SK-N-SH (cell line): Measurements from ENCODE around the gene ZNF74. TPM values are rescaled to one million over a fixed set of nuclear protein-coding genes. Genes with fewer than 3 reads are reported as not detected.

Experiments used
- CTCF ChIA-PET: fragments of 300-600, 350-600 bp; formaldehyde crosslinking; extraction: SDS; loops from one replicate; lab custom pipeline; 2021; lab: Yijun Ruan, JAX
- POLR2A ChIA-PET: fragments of 350-600 bp; sonication (Branson Sonifier 250); formaldehyde crosslinking; extraction: SDS; loops from one replicate; lab custom pipeline; 2020; ENCODE audit warnings: antibody characterized with exemption, inconsistent platforms; lab: Yijun Ruan, JAX
- DNase-seq: peaks from one replicate; pipeline ENCODE4 v3.0.0; 2012
- H2AFZ ChIP-seq: fragments of 200-600 bp; sonication (generic); 2 replicates; pipeline ENCODE4 v1.8.1; 2016; ENCODE audit warnings: antibody characterized with exemption, mild to moderate bottlenecking, low read depth
- H3F3A ChIP-seq: fragments of 200-600 bp; sonication (generic); replicated peaks from 2 replicates; pipeline ENCODE3; 2016; ENCODE audit warnings: antibody characterized with exemption, mild to moderate bottlenecking; ENCODE audit not compliant: insufficient read depth
- H3K27ac ChIP-seq, 2 experiments: fragments of 200-500 bp in 1 of 2; fragments of 200-600 bp in 1 of 2; sonication (Bioruptor generic) in 1 of 2; sonication (generic), shearing (Covaris generic) in 1 of 2; 2 replicates each; pipeline versions ENCODE4 v1.5.1 to v1.6.1; 2014 to 2016; ENCODE audit warnings: low read depth in 2 of 2, inconsistent platforms in 1 of 2, low read length in 1 of 2, mild to moderate bottlenecking in 1 of 2, mixed read lengths in 1 of 2
- H3K27me3 ChIP-seq: fragments of 200-600 bp; sonication (generic), shearing (Covaris generic); 2 replicates; pipeline ENCODE4 v1.6.1; 2016; ENCODE audit warnings: mixed run types; ENCODE audit not compliant: insufficient read depth
- H3K36me3 ChIP-seq, 2 experiments: fragments of 200-500 bp in 1 of 2; fragments of 200-600 bp in 1 of 2; sonication (Bioruptor generic) in 1 of 2; sonication (generic) in 1 of 2; replicated peaks in 1 of 2; 2 replicates each; pipeline versions ENCODE3 to v1.5.1; 2014 to 2016; ENCODE audit warnings: low read length in 1 of 2, mild to moderate bottlenecking in 1 of 2; ENCODE audit not compliant: insufficient read depth in 2 of 2, control insufficient read depth in 1 of 2
- H3K4me1 ChIP-seq, 2 experiments: fragments of 200-500 bp in 1 of 2; fragments of 200-600 bp in 1 of 2; sonication (Bioruptor generic) in 1 of 2; sonication (generic), shearing (Covaris generic) in 1 of 2; 2 replicates each; pipeline versions ENCODE4 v1.5.1 to v1.6.1; 2014 to 2016; ENCODE audit warnings: low read depth in 1 of 2, low read length in 1 of 2, mixed run types in 1 of 2; ENCODE audit not compliant: insufficient read depth in 2 of 2, control insufficient read depth in 1 of 2
- H3K4me2 ChIP-seq: fragments of 200-600 bp; sonication (generic), shearing (Covaris generic); 2 replicates; pipeline ENCODE4 v1.6.1; 2017; ENCODE audit warnings: mixed run types
- H3K4me3 ChIP-seq, 2 experiments: fragments of 200-500 bp in 1 of 2; fragments of 200-600 bp in 1 of 2; sonication (Bioruptor generic) in 1 of 2; sonication (generic), shearing (Covaris generic) in 1 of 2; 2 replicates each; pipeline versions ENCODE4 v1.5.1 to v1.8.1; 2014 to 2016; ENCODE audit warnings: low read depth in 2 of 2, inconsistent platforms in 1 of 2, low read length in 1 of 2, mild to moderate bottlenecking in 1 of 2, mixed read lengths in 1 of 2, moderate library complexity in 1 of 2
- H3K79me2 ChIP-seq: fragments of 200-600 bp; sonication (generic); 2 replicates; pipeline ENCODE4 v1.8.1; 2017; ENCODE audit warnings: mild to moderate bottlenecking; ENCODE audit not compliant: insufficient read depth
- H3K9ac ChIP-seq: fragments of 200-600 bp; sonication (generic); 2 replicates; pipeline ENCODE4 v1.6.1; 2017; ENCODE audit warnings: mixed run types
- H3K9me2 ChIP-seq: fragments of 200-600 bp; sonication (generic); 2 replicates; pipeline ENCODE4 v1.6.1; 2017; ENCODE audit warnings: mixed run types
- H3K9me3 ChIP-seq: fragments of 200-600 bp; sonication (generic); 2 replicates; pipeline ENCODE4 v1.6.1; 2017; ENCODE audit warnings: mixed run types, mild to moderate bottlenecking, moderate library complexity
- H4K20me1 ChIP-seq: fragments of 200-600 bp; sonication (generic); 2 replicates; pipeline ENCODE4 v1.6.1; 2017; ENCODE audit warnings: mild to moderate bottlenecking, mixed run types; ENCODE audit not compliant: insufficient read depth
- ELF1 ChIP-seq: IDR thresholded peaks from 2 replicates; pipeline ENCODE4 v1.4.0; 2012
- EZH2phosphoT487 ChIP-seq: fragments of 200-600 bp; sonication (generic); IDR thresholded peaks from 2 replicates; pipeline ENCODE4 v1.6.1; 2017; ENCODE audit warnings: low read depth, mixed run types, mild to moderate bottlenecking, antibody characterized with exemption, moderate library complexity, borderline replicate concordance
- FOSL2 ChIP-seq: IDR thresholded peaks from 2 replicates; pipeline ENCODE4 v1.4.0; 2012; ENCODE audit warnings: low read depth, mild to moderate bottlenecking, moderate library complexity, borderline replicate concordance
- FOXM1 ChIP-seq: IDR thresholded peaks from 2 replicates; pipeline ENCODE4 v1.4.0; 2012; ENCODE audit warnings: low read depth, mild to moderate bottlenecking
- GABPA ChIP-seq: IDR thresholded peaks from 2 replicates; pipeline ENCODE4 v1.4.0; 2012; ENCODE audit warnings: low read depth, mild to moderate bottlenecking
- GATA2 ChIP-seq: sonication (generic); formaldehyde crosslinking; IDR thresholded peaks from 2 replicates; pipeline ENCODE4 v1.5.0; 2020; ENCODE audit warnings: mild to moderate bottlenecking, missing genetic modification reagents
- JUND ChIP-seq: IDR thresholded peaks from 2 replicates; pipeline ENCODE4 v1.4.0; 2012
- MAX ChIP-seq: IDR thresholded peaks from 2 replicates; pipeline ENCODE4 v1.4.0; 2012; ENCODE audit warnings: low read depth
- MXI1 ChIP-seq: IDR thresholded peaks from 2 replicates; pipeline ENCODE4 v1.6.1; 2012; ENCODE audit warnings: mild to moderate bottlenecking, low read depth, low read length, improper control_type of control experiment
- NFIC ChIP-seq: IDR thresholded peaks from 2 replicates; pipeline ENCODE4 v1.4.0; 2012; ENCODE audit warnings: borderline replicate concordance
- NRF1 ChIP-seq: IDR thresholded peaks from 2 replicates; pipeline ENCODE4 v1.6.1; 2012; ENCODE audit warnings: low read depth, mild to moderate bottlenecking, low read length
- PBX3 ChIP-seq: IDR thresholded peaks from 2 replicates; pipeline ENCODE4; 2012
- RCOR1 ChIP-seq: fragments of 150-350 bp; IDR thresholded peaks from 2 replicates; pipeline ENCODE4 v1.6.1; 2017; ENCODE audit warnings: antibody characterized with exemption, low read length
- REST ChIP-seq: IDR thresholded peaks from 2 replicates; pipeline ENCODE4 v1.6.1; 2012; ENCODE audit warnings: mild to moderate bottlenecking, low read depth, low read length, moderate library complexity
- TAF1 ChIP-seq: IDR thresholded peaks from 2 replicates; pipeline ENCODE4 v1.6.1; 2012; ENCODE audit warnings: low read depth, mild to moderate bottlenecking, low read length, moderate library complexity, borderline replicate concordance
- TCF12 ChIP-seq: IDR thresholded peaks from 2 replicates; pipeline ENCODE4 v1.4.0; 2012
- USF1 ChIP-seq: IDR thresholded peaks from 2 replicates; pipeline ENCODE4 v1.4.0; 2012; ENCODE audit warnings: low read depth, borderline replicate concordance
- USF2 ChIP-seq: fragments of 150-350 bp; IDR thresholded peaks from 2 replicates; pipeline ENCODE4 v1.6.1; 2017; ENCODE audit warnings: antibody characterized with exemption, low read length, low read depth, borderline replicate concordance
- YY1 ChIP-seq: IDR thresholded peaks from 2 replicates; pipeline ENCODE4 v1.4.0; 2012; ENCODE audit warnings: low read depth, mild to moderate bottlenecking
- ZBTB33 ChIP-seq: IDR thresholded peaks from 2 replicates; pipeline ENCODE4 v1.4.0; 2012; ENCODE audit warnings: low read depth, borderline replicate concordance
- WGBS: methylation state at CpG from one replicate; pipeline ENCODE4 v1.1.6; 2017; ENCODE audit warnings: low lambda C conversion rate; 5-methylcytosine and 5-hydroxymethylcytosine counted together
- polyA plus RNA-seq, 3 experiments: library from polyadenylated mRNA; depleted of rRNA; stranded (reverse); fragments of >200 nt; gene quantifications; 2 replicates each; pipeline ENCODE4 v1.2.3, GENCODE V29; 2012

The ZNF74 gene
- polyA plus RNA-seq, 1 of the 3 experiments (the other 2 are of a cell fraction): 8.0 TPM

GRCh38 chr22:20436768-20437612 lies 43.0 kb downstream of the ZNF74 start:
- H2AFZ ChIP-seq: no peak overlapping the region
- peak; percentile 66 for DNase-seq
- no peaks in the 10 kb centered on the region for H3K9me3 ChIP-seq
- H3K4me2 ChIP-seq: peak overlapping the region; percentile 99
- H3K79me2 ChIP-seq: peaks cover 55% of the 10 kb centered on the region
- H3K9ac ChIP-seq: peak overlapping the region; percentile 87
- peaks cover 42% of the 10 kb centered on the region for H4K20me1 ChIP-seq
- H3K27me3 ChIP-seq: no peaks in the 10 kb centered on the region
- POLR2A ChIA-PET: interaction anchor here (1.3 to 3.2 kb wide), 2 partner anchors 9 to 14 kb away, joined by 4 to 13 read pairs; no protein-coding TSS in a partner anchor
- no peaks in the 10 kb centered on the region for H3K9me2 ChIP-seq
- peak overlapping the region; percentile 94 to 96 for H3K4me3 ChIP-seq
- CTCF ChIA-PET: interaction anchor here (1.1 to 6.4 kb wide), 3 partner anchors 10 to 20 kb away, joined by 4 to 38 read pairs (median 5); no protein-coding TSS in a partner anchor
- 3% methylated on average over 35 of the region's 61 CpGs for WGBS
- peak overlapping the region; percentile 76 to 86 for H3K27ac ChIP-seq
- peaks cover 19 to 28% of the 10 kb centered on the region in 2 experiments; a peak in 3 of 4 replicates for H3K4me1 ChIP-seq
- TF ChIP-seq YY1 (no peak), ZBTB33 (no peak), NFIC (no peak), ELF1 (no peak), TAF1 (no peak; the same call in 1 of the 2 replicates), GABPA (no peak), NRF1 (no peak), USF2 (no peak), REST (no peak), EZH2phosphoT487 (no peak), JUND (no peak), USF1 (peak; percentile 27; the same call in 1 of the 2 replicates), TCF12 (no peak), RCOR1 (no peak), MXI1 (peak; percentile 65; the same call in 1 of the 2 replicates), FOXM1 (no peak), MAX (peak; percentile 46; the same call in 1 of the 2 replicates), PBX3 (no peak), FOSL2 (no peak), GATA2 (no peak)
- H3K36me3 ChIP-seq: peaks cover 0 to 4% of the 10 kb centered on the region in 2 experiments
- no peaks in the 10 kb centered on the region for H3F3A ChIP-seq
